Limb (tissue), 2 donors: ENCODE measurements around the gene TMEM244.
"Not testable (repeated sequence)": the region's sequence is repeated elsewhere in the genome, so short reads cannot be mapped to it uniquely, and the experiment has no call there.

Experiments used
- DNase-seq, 2 donors: peaks; one replicate each; pipeline ENCODE4 v3.0.0-alpha.2; 2016; ENCODE audit errors: extremely low spot score in 2 of 2

The TMEM244 gene

DNA sequence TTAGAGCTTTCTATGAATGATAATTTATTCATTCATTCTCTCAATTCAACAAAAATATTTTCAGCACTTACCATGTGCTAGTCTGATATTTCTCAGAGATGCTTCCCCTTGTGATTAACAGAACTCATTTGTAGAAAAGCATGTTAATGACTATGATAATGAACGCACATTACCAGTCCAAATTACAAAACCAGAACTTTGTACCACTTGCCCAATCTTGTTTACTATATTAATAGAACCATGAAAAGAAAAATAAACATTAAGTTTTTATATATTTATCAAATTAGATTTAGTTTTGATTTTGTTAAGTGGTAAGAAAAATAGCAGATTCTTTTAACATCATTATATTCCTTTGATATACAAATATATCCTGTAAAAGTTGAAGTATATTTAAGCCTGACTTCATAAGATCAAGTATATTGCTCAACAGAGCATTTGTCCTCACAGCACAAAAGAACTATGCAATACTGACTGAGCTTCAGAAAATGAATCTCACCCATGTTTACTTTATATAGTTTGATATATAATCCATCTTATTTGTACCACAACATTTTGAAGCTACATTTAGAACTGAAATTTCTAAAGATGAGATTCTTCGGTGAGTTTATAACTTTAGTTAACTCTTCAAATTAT lies 48.9 kb downstream of the TMEM244 start:
- no peak for DNase-seq

DNA sequence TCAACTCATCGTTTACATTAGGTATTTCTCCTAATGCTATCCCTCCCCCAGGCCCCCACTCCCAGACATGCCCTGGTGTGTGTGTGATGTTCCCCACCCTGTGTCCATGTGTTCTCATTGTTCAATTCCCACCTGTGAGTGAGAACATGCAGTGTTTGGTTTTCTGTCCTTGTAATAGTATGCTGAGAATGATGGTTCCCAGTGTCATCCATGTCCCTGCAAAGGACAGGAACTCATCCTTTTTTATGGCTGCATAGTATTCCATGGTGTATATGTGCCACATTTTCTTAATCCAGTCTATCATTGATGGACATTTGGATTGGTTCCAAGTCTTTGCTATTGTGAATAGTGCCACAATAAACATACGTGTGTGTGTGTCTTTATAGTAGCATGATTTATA lies 54.0 kb downstream of the TMEM244 start:
- not testable (repeated sequence) for DNase-seq

DNA sequence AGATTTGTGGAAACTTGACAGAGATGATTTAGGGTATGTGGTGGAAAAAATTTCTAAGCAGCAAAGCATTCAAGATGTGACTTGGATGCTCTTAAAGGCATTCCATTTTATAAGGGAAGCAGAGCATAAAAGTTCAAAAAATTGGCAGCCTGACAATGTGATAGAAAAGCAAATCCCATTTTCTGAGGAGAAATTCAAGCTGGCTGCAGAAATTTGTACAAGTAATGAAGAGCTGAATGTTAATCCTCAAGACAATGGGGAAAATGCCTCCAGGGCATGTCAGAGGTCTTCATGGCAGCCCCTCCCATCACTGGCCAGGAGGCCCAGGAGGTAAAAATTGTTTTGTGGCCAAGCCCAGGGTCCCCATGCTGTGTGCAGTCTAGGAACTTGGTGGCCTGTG lies 58.2 kb downstream of the TMEM244 start:
- not testable (repeated sequence) for DNase-seq

DNA sequence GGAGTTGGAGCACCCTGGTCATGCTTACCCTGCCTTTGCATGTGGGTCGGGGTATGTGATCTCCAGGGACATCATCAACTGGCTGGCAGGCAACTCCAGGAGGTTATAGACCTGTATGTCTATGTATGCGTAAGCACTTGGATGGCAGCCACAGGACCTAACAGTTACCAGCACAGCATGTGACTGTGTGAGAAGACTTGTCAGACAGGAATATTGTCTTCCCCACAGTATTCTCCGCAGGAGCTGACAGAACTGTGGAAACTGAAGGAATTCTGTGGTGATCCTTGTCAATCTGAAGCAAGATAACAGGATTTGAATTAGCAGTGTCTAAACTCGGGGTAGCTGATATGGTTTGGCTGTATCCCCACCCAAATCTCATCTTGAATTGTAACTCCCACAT lies 59.2 kb downstream of the TMEM244 start:
- no peak for DNase-seq

DNA sequence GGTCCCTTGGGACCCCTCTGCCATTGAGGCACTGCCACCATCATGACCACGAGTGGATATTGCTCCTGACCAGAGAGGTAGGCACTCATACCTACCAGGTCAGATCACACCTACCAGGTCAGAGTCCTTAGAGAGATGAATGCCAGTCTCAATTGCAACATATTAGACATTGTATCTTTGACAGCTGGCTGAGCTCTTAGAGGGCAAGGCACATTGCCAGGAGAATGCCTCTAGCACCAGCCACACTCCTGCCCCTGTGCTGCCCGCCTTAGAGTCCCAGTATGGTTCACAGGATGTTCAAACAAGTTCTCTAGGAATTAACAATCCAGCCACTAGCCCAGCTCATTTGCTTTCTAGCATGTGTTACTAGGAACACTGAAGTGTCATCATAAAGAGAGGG lies 65.9 kb downstream of the TMEM244 start:
- DNase-seq = no peak

DNA sequence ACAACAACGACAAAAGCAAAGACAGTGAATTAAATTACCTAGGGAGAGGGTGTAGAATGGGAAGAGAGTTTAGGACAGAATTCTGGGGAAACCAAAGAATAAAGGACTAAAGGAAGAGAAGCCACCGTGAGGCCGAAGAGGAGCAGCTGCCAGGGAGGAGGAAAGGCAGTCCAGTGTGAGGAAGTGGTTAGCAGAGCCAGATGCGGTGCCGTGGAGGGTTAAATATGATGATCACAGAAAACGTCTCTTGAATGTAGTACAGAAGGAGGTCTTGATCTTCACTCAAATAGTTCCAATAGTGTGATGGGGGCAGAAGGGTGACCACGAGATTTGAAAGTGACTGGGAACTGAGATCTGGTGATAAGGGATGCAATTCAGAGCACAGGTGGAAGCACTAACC lies 67.7 kb downstream of the TMEM244 start:
- no peak for DNase-seq

DNA sequence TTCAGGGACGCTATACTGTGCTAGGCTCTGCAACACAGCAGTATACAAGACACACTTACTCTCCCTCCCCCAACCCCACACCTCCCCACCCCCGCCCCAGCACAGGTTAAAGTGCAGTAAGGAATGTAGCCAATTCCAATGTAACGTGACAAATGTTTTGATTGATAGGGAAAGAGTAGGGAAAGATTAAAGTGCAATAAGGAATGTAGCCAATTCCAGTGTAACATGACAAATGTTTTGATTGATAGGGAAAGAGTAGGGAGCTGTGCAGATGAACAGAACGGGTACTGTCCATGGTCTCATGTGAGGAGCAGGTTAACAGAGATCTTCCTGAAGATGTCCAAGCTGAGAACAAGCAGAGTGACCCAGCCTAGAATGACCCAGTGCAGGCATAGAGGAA lies 69.1 kb downstream of the TMEM244 start:
- no peak for DNase-seq

DNA sequence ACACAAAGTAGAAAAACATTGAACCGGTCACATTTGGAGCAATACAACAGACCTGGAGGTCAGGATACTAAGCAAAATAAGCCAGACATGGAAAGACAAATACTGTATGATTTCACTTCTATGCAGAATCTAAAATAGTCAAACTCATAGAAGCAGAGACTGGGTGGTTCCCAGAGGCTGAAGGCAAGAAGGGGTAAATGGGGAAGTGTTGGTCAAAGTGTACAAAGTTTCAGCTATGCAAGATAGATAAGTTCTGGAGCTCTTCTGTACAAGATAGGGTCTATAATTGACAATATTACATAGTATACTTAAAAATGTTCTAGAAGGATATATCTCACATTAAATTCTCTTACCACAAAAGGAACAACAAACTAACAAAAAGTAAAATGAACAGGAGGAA lies 70.3 kb downstream of the TMEM244 start:
- DNase-seq = no peak

DNA sequence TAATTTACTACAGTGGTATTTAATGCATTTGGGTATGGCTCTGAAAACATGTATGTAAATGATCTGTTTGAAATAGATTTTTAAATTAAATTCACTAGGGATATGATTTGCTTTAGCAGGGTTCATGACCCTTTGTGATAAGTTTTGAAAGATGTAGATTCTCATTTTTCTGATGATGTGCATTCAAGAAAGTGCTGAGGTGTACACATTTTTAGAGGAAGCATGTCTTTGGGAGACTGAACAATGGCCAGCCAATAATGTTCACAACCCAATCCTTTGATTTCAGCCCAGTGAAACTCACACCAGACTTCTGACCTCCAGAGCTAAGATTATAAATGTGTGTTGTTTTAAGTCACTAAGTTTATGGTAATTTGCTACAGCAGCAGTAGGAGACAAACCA lies 71.1 kb downstream of the TMEM244 start:
- DNase-seq = no peak

DNA sequence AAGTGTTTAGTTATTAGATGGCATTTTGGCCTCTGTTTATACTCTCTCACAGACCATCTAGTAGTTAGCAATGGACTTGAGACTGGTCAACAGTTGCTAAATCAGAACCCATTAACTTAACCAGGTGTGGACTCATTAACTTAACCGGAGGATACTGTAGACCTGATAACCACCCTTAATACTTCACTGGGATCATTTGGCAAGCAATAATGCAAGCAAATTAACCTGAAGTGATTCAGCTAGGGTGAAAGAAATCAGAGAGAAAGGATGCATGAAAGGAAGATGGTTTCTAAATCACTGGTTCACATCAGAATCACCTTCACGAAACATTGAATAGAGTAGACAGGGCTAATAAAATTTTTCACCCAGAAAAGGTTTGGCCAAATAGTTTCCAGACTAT lies 73.3 kb downstream of the TMEM244 start:
- no peak for DNase-seq

DNA sequence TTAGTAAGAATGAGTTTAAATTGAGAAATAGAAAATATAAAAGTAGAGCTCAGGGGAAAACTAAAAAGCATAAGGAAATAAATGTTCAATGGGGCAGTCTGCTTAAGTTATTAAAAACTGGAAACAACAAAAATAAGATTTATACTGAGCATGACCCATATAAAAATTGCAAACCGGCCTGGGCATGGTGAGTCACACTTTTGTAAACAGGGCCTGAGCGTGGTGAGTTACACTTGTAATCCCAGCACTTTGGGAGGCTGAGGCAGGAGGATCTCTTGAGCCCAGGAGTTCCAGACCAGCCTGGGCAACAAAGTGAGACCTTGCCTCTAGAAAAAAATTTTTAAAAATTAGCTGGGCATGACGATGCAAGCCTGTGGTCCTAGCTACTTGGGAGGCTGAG lies 74.6 kb downstream of the TMEM244 start:
- DNase-seq = no peak

DNA sequence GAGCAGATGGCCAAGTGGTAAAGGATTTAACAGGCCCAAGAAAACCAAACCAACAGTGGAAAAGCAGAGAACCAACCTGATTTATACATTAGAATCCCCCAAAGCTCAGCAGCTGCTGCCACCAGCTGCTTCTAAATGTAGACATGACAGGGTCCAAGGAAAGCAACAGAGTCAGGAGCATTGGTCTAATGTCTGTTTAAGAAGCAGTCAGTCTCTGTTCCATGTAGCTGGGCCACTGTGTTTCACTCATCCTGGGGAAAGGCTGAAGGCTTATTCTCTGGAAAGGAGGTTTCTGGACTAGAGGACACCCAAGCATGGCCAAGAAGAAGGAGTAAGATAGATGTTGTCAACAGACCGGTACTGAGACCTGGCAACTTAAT lies 75.4 kb downstream of the TMEM244 start:
- DNase-seq = peak in 1 of 2 donors; percentile 11

DNA sequence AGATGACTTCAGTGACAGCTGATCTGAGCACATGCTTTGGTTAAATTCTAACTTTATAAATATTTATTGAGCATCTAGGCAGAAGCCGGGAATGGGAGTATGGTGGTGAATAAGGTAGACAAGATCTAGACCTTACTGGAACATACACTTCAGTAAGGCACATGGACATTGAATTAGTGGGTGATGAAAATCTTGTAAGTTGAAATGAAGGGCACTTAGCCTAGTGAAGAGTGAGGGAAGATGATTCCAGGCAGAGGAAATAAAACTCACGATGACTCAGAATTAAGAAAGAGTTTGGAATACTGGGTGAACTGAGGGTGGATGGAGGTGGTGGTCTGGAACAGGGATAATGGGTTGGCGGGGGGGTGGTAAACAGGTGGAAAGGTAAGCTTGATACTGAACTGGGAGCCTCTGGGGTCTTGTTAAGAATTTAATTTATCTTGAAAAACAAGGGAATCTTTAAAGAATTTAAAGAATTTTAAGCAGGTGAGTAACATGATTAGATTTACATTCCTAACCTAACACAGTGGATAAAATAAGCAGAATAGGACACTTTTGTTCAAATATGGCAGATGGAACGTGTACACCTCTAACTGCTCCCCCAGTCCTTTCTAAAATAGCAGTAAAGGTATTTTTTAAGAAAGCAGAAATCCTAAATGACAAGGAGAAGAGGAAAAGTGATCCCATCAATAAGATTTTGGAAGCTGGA lies 75.9 kb downstream of the TMEM244 start:
- DNase-seq = no peak
